ENCODE measurements around the gene OLAH. TPM values are rescaled to one million over a fixed set of nuclear protein-coding genes. Genes with fewer than 3 reads are reported as not detected.

The OLAH gene
- total RNA-seq, 1 experiment from 2014 or later = 0.48 TPM

DNA sequence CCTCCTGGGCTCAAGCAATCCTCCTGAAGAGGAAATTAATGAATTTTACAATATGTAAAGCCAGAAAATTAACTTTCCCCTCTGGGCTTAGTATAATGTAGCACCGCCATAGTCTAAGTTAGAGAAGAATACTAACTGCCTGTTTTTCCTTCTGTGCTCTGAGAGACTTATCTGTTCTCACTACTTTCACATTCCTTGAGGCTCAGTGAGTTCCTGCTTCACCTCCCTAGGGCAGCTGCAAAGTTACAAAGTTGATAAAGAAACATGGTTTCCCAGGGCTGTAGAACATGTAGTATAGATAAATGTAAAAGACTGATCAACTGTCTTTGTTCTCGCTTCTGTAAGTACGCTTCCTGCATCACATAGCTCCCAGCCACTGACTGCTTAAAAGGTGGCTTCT is 16.0 kb upstream of the OLAH start:
- Histone ChIP-seq H3K23me2 (ENCODE audit: insufficient read length, low read depth, low read length, poor library complexity, severe bottlenecking) (no peaks in the 10 kb centered on the region), H3K18ac (ENCODE audit: insufficient read length, low read depth, low read length) (no peak overlapping the region), H3K14ac (ENCODE audit: insufficient read depth, low read length) (no peak overlapping the region), H2BK120ac (ENCODE audit: low read depth, low read length, poor library complexity, severe bottlenecking) (no peak overlapping the region), H4K8ac (replicated peaks; ENCODE audit: insufficient read length, low read depth, low read length) (no peak overlapping the region), H3K9ac (ENCODE audit: extremely low read depth, insufficient read length, low read length) (no peak overlapping the region), H2BK20ac (ENCODE audit: low read depth, low read length, poor library complexity, severe bottlenecking) (no peak overlapping the region), H3K56ac (ENCODE audit: insufficient read length, low read depth, low read length) (no peak overlapping the region), H3K4ac (ENCODE audit: low read depth, low read length) (no peak overlapping the region), H4K20me1 (ENCODE audit: control insufficient read depth, insufficient read depth, insufficient read length) (no peaks in the 10 kb centered on the region), H2AFZ (ENCODE audit: low read length) (no peak overlapping the region), H2AK5ac (ENCODE audit: insufficient read length, low read length) (no peak overlapping the region), H3K4me2 (ENCODE audit: insufficient read depth, insufficient read length, low read length) (no peak overlapping the region), H2BK15ac (ENCODE audit: low read depth, low read length) (no peak overlapping the region), H3K9me3 (ENCODE audit: control insufficient read depth, low read depth, low read length) (no peaks in the 10 kb centered on the region), H3K79me2 (ENCODE audit: insufficient read depth, low read length) (no peaks in the 10 kb centered on the region), H3K4me1 (ENCODE audit: insufficient read depth, low read length) (no peaks in the 10 kb centered on the region), H3K79me1 (ENCODE audit: insufficient read depth, low read depth, low read length, poor library complexity, severe bottlenecking) (no peaks in the 10 kb centered on the region), H4K91ac (ENCODE audit: insufficient read length, low read depth, low read length) (no peak overlapping the region), H4K5ac (ENCODE audit: insufficient read length, low read depth, low read length) (no peak overlapping the region), H2BK5ac (ENCODE audit: insufficient read length, low read length) (no peak overlapping the region), H3K27ac (ENCODE audit: insufficient read length, low read depth, low read length) (no peak overlapping the region), H3T11ph (ENCODE audit: low read length) (no peak overlapping the region), H3K23ac (ENCODE audit: insufficient read length, low read depth, low read length) (no peak overlapping the region), H3K27me3 (ENCODE audit: insufficient read depth, low read length) (no peaks in the 10 kb centered on the region), H2BK12ac (ENCODE audit: insufficient read length, low read depth, low read length) (no peak overlapping the region)
- H3K4me3 Mint-ChIP-seq = no peak overlapping the region
- no peaks in the 10 kb centered on the region for H3K4me1 Mint-ChIP-seq
- DNase-seq = no peak
- H3K27me3 Mint-ChIP-seq (ENCODE audit: low read depth) = no peaks in the 10 kb centered on the region; the same call in 1 of the 2 replicates
- WGBS (ENCODE audit: extremely low coverage, insufficient read length, low lambda C conversion rate) = no CpG with 5 or more reads among the region's 3 CpGs
- H3K9me3 Mint-ChIP-seq = no peaks in the 10 kb centered on the region
- no peaks in the 10 kb centered on the region for H3K36me3 Mint-ChIP-seq (ENCODE audit: insufficient read depth in 1 of 3, low read depth in 3 of 3)
- TF ChIP-seq, protein P1, sequence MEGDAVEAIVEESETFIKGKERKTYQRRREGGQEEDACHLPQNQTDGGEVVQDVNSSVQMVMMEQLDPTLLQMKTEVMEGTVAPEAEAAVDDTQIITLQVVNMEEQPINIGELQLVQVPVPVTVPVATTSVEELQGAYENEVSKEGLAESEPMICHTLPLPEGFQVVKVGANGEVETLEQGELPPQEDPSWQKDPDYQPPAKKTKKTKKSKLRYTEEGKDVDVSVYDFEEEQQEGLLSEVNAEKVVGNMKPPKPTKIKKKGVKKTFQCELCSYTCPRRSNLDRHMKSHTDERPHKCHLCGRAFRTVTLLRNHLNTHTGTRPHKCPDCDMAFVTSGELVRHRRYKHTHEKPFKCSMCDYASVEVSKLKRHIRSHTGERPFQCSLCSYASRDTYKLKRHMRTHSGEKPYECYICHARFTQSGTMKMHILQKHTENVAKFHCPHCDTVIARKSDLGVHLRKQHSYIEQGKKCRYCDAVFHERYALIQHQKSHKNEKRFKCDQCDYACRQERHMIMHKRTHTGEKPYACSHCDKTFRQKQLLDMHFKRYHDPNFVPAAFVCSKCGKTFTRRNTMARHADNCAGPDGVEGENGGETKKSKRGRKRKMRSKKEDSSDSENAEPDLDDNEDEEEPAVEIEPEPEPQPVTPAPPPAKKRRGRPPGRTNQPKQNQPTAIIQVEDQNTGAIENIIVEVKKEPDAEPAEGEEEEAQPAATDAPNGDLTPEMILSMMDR (conservative IDR thresholded peaks at IDR 0.05) = no peak
- no peak overlapping the region for H3K27ac Mint-ChIP-seq
